ENCODE measurements around the gene WDR44. TPM values are rescaled to one million over a fixed set of nuclear protein-coding genes. Genes with fewer than 3 reads are reported as not detected.
A peak's percentile ranks its signal among the peaks of the same experiment; 100 is the strongest.

WDR44 gene
- total RNA-seq, 1 donor from 2014 or later: 10.3 TPM

DNA sequence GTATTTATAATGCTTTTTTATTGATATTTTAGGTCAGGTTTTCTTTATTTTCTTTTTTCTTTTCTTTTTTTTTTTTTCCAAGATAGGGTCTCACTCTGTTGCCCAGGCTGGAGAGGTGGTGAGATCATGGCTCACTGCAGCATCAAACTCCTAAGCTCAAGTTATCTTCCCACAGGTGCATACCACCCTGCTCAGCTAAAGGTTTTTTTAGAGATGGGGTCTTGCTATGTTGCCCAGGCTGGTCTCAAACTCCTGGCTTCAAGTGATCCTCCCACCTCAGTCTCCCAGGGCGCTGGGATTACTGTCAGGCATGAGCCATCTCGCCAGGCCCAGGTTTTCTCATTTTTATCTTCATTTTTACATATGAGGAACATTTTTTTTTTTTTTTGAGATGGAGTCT lies 3.3 kb downstream of the WDR44 start:
- H3K27ac Mint-ChIP-seq: no peak overlapping the region
- peaks cover 39% of the 10 kb centered on the region for H3K4me1 Mint-ChIP-seq
- H3K9me3 Mint-ChIP-seq: no peaks in the 10 kb centered on the region
- no peak for DNase-seq
- peaks cover 2% of the 10 kb centered on the region for H3K36me3 Mint-ChIP-seq (ENCODE audit: low read depth)
- H3K4me3 Mint-ChIP-seq: no peak overlapping the region
- no peaks in the 10 kb centered on the region for H3K27me3 Mint-ChIP-seq
- intact Hi-C loops (cut with micrococcal nuclease): loop anchor here (5.0 to 10.0 kb wide), 3 partner anchors 43 to 1906 kb away; partner anchors contain the start of genes SOWAHD and ZBTB33

DNA sequence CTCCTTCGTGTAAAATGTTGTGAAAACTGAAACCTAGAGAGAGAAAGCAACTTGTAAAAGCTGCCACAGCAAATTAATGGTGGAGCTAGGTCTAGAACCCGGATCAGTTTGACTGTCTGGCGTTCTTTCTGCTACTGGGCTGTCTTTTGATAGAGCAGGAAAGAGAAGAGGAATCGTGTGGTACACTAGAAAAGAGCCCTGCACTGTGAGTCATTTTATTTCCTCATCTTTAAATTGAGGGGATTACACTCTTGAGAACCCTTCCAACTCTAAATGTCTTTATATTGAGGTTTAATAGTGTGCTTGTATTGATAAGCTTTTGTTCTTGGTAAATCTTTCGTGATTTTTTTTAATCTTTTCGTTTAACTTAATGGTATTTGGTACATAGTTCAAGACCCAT lies 4.3 kb downstream of the WDR44 start:
- intact Hi-C loops (cut with micrococcal nuclease): no loop called here
- Mint-ChIP-seq H3K4me1 (peaks cover 43% of the 10 kb centered on the region), H3K27ac (peak overlapping the region; percentile 20), H3K27me3 (no peaks in the 10 kb centered on the region), H3K4me3 (peak overlapping the region; percentile 37), H3K36me3 (ENCODE audit: low read depth) (peaks cover 2% of the 10 kb centered on the region), H3K9me3 (no peaks in the 10 kb centered on the region)
- no peak for DNase-seq

DNA sequence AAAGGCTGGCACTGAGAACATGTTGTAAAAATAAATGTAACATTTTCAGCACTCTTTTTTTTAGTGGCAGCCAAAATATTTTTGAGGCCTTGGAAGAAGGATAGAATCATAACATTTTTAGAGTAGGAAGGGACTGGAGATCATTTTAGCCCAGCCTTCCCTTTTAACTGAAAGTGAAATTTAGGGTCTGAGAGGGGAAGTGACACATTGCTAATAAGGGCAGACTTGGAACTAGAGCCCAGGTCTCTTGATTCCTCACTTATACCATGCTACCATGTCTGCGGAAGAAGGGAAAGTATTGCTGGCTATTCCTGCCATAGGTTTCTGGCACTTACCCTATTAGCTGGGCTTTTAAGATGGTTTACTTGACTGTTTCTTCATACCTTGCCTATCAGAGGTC lies 4.8 kb downstream of the WDR44 start:
- intact Hi-C loops (cut with micrococcal nuclease): no loop called here
- Mint-ChIP-seq H3K27me3 (no peaks in the 10 kb centered on the region), H3K4me3 (no peak overlapping the region), H3K9me3 (no peaks in the 10 kb centered on the region), H3K4me1 (peaks cover 43% of the 10 kb centered on the region), H3K27ac (no peak overlapping the region), H3K36me3 (ENCODE audit: low read depth) (peaks cover 3% of the 10 kb centered on the region)
- no peak for DNase-seq

DNA sequence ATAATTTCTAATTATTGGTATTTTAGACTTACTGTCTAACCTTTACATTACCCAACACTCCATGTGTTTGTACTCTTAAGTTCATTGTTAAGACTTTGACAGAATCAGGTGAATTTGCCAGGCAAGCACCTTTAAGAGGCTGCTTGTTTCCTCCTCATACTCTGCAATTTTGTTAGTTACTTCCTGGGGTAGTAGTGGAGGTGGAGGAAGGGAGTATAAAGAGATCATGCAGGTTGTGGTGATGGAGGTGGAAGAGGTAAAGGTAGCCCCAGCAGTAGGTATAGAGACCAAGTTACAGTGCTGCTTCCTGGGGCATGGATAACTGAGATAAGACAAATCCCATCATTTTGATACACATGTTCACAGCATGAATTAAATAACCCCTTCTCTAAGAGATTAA lies 6.7 kb downstream of the WDR44 start:
- intact Hi-C loops (cut with micrococcal nuclease): no loop called here
- Mint-ChIP-seq H3K4me3 (no peak overlapping the region), H3K27ac (no peak overlapping the region), H3K9me3 (no peaks in the 10 kb centered on the region), H3K4me1 (peaks cover 40% of the 10 kb centered on the region), H3K27me3 (no peaks in the 10 kb centered on the region), H3K36me3 (ENCODE audit: low read depth) (peaks cover 1% of the 10 kb centered on the region)
- DNase-seq: no peak

DNA sequence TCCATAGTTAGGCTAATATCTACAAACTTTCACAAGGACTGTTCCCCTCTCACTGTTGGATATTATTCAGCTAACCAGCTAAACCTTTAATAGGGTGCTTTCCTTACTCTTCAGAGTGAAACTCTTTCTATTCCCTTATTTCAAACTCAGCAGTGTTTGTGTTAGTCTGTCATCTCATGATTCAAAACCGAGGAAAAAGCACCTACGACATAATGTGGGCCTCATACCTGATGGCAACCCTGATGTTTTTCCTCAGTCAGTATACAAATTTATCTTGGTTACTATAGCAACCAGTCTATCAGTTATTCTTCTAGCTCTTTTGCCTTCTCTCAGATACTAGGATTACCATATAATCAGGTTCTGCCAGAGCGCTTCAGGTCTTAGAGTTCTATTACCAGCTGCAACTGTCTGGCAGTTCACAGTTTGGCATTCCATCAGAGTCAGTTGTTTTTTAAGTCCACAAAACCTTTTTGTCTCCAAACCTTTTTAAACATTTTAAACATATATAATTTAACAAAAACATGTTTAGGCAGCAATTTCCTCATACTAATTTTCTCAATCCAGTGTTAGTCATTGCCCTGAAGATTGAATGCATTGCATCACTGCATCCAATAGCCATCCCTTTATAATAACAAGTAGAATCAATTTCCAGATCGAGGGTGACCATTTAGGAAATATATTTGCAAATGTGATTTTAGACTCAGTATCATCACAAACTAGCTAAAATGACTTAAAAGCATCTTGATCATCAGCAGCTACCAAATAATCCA lies 7.4 kb downstream of the WDR44 start:
- Mint-ChIP-seq H3K4me3 (no peak overlapping the region), H3K27me3 (no peaks in the 10 kb centered on the region), H3K9me3 (no peaks in the 10 kb centered on the region), H3K36me3 (ENCODE audit: low read depth) (peaks cover 1% of the 10 kb centered on the region), H3K4me1 (peaks cover 33% of the 10 kb centered on the region), H3K27ac (no peak overlapping the region)
- intact Hi-C loops (cut with micrococcal nuclease): no loop called here
- DNase-seq: no peak

DNA sequence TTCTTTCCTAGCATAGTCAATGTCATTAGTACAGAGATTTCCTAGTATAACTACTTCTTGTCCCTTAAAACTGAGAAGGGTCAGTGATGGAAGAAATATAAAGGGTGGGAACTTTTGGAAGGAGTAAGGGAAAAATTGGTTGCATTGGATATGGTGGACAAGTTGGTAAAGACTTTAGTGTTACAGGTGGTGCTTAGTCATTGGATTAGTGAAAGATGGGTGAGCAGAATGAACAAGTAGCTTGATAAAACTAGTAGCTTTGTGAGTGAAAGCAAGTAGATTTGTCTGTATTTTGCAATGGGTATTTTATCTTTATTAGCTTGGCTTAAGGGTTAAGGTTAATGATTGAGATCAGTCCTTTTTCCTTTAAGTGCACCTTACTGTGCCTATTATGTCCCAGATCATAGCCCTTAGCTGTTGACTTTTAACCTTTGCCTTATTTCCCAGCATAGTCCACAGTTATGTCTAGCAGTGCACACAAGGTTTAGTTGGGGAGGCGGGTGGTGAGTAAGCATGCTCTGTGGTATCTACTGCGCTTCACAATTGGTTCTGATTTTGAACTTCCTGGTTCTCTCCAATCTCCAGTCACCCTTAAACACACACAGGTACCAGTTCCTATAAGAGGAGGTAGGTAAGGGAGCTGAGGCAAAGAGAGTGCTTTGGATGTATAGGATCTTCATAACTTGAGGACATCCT lies 9.5 kb downstream of the WDR44 start:
- no peaks in the 10 kb centered on the region for H3K9me3 Mint-ChIP-seq
- no peak for DNase-seq
- H3K4me1 Mint-ChIP-seq: peaks cover 20% of the 10 kb centered on the region
- H3K4me3 Mint-ChIP-seq: no peak overlapping the region
- peaks cover 1% of the 10 kb centered on the region for H3K36me3 Mint-ChIP-seq (ENCODE audit: low read depth)
- H3K27me3 Mint-ChIP-seq: no peaks in the 10 kb centered on the region
- intact Hi-C loops (cut with micrococcal nuclease): no loop called here
- no peak overlapping the region for H3K27ac Mint-ChIP-seq

DNA sequence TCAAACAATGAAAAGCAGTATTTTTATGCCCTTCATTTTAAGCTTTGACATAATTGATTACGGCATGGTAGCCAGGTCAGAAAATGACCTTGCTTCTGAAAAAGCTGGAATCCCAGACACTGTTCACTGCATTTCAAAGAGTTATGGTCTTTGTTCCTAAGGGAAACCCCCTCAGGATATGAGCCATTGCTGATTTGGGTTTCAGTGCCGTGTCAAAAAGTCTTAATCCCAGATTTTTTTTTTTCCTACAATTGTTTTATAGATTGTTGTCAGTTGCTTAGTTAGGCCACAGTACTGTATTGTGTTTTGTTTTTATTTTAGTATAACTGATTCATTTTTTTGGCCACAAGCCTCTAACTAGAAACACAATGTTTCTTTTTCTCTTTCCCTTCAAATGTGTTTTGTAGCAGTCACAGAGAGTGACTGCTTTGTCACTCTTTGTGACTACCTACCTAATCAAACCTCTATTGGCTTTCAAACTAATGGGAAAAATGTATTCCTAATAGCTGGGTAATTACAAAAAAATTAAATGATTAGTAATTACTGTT lies 10.3 kb downstream of the WDR44 start:
- H3K9me3 Mint-ChIP-seq: no peaks in the 10 kb centered on the region
- H3K4me1 Mint-ChIP-seq: peaks cover 19% of the 10 kb centered on the region
- no peak overlapping the region for H3K27ac Mint-ChIP-seq
- intact Hi-C loops (cut with micrococcal nuclease): no loop called here
- H3K4me3 Mint-ChIP-seq: no peak overlapping the region
- peaks cover 1% of the 10 kb centered on the region for H3K36me3 Mint-ChIP-seq (ENCODE audit: low read depth)
- H3K27me3 Mint-ChIP-seq: no peaks in the 10 kb centered on the region
- no peak for DNase-seq

DNA sequence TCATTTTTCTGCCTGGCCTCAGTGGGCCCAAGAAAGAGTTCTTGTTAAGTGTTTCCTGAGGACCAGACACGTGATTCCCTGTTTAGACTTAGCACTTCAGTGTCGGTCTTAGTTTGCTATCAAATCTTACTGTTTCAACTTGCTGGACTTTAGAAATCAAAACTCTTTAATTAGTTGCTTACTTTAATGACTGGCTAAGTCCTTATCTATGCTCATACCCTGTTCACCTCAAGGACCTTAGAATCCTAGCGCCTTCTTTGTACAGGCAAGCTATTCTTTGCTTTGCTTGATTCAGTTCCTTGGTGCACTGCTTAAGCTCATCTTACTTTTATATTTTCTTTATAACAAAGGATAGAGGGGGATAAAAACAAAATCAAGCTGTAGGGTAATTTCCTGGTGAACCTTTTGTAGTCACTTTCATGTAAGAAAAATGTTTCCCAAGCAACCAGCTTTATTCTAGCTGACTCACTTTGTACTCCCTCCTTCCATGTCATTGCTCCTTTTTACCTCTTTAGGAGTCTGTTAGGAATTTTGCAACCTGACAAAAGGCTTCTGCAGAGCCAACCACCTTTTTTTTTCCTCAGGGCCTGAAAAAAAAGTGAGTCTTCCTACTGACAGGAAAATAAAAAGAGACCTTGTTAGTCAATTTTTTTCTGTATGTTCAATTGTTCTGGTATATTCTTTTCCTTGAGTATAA lies 14.7 kb downstream of the WDR44 start:
- H3K9me3 Mint-ChIP-seq: no peaks in the 10 kb centered on the region
- DNase-seq: no peak
- peaks cover 9% of the 10 kb centered on the region for H3K4me1 Mint-ChIP-seq
- H3K4me3 Mint-ChIP-seq: no peak overlapping the region
- H3K36me3 Mint-ChIP-seq (ENCODE audit: low read depth): peaks cover 1% of the 10 kb centered on the region
- H3K27ac Mint-ChIP-seq: no peak overlapping the region
- intact Hi-C loops (cut with micrococcal nuclease): no loop called here
- no peaks in the 10 kb centered on the region for H3K27me3 Mint-ChIP-seq

DNA sequence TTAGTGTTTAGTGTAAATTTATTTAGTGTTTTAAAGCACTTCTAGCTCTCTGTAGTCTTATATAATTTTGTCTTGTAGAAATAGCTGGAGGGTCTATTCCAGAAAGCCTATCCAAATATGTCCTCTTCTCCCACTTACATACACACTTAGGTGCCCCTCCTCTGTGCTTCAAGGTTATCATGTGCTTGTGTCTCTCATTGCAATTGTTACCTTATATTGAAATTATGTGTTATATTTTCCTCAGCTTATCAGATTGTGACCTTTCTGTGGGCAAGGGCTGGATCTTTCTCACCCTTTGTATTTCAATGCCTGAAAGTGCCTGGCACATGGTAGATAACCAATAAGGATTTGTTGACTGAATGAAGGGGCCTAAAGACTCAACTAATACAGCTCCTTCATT lies 18.4 kb downstream of the WDR44 start:
- H3K27ac Mint-ChIP-seq: no peak overlapping the region
- peaks cover 3% of the 10 kb centered on the region for H3K36me3 Mint-ChIP-seq (ENCODE audit: low read depth)
- no peak overlapping the region for H3K4me3 Mint-ChIP-seq
- no peaks in the 10 kb centered on the region for H3K27me3 Mint-ChIP-seq
- no peak for DNase-seq
- intact Hi-C loops (cut with micrococcal nuclease): no loop called here
- H3K4me1 Mint-ChIP-seq: peaks cover 7% of the 10 kb centered on the region
- no peaks in the 10 kb centered on the region for H3K9me3 Mint-ChIP-seq

DNA sequence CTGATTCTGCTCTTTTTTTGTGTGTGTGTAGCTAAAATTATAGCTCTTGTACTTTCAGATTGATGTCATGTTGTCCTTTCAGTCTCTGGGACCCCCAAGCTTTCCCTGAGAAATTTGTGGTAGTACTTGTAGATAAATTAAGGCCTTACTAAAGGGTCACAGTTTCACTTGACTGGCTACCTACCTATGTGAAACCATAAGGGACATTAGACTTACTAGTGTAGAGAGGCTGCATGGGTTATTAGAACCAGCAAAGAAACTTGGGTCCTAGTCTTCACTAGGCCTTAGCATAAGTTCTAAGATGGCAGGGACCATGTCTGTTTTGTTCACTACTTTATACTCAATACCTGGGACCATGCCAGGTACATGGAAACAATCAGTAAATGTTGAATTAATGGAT lies 21.4 kb downstream of the WDR44 start:
- Mint-ChIP-seq H3K4me3 (no peak overlapping the region), H3K27me3 (no peaks in the 10 kb centered on the region), H3K4me1 (peaks cover 9% of the 10 kb centered on the region), H3K27ac (no peak overlapping the region), H3K9me3 (no peaks in the 10 kb centered on the region), H3K36me3 (ENCODE audit: low read depth) (peaks cover 3% of the 10 kb centered on the region)
- DNase-seq: no peak
- intact Hi-C loops (cut with micrococcal nuclease): no loop called here

DNA sequence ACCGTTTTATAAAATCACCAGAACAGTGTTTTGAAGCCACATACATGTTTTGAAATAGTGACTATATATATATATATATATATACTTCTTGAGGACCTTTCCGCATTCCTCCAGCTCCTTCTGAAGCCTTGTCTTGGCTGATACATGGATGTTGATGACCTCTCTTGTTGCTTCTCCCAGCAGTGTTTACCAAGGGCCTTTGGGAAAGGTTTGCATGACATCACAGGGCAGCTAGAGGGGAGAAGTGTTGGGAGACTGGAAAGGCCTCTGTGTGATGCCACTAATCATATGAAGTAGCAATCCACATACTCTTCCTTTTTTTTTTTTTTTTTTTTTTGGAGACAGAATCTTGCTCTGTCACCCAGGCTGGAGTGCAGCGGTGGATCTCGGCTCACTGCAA lies 22.5 kb downstream of the WDR44 start:
- peaks cover 3% of the 10 kb centered on the region for H3K36me3 Mint-ChIP-seq (ENCODE audit: low read depth)
- intact Hi-C loops (cut with micrococcal nuclease): no loop called here
- H3K4me3 Mint-ChIP-seq: no peak overlapping the region
- no peak overlapping the region for H3K27ac Mint-ChIP-seq
- DNase-seq: no peak
- no peaks in the 10 kb centered on the region for H3K9me3 Mint-ChIP-seq
- peaks cover 9% of the 10 kb centered on the region for H3K4me1 Mint-ChIP-seq
- no peaks in the 10 kb centered on the region for H3K27me3 Mint-ChIP-seq

DNA sequence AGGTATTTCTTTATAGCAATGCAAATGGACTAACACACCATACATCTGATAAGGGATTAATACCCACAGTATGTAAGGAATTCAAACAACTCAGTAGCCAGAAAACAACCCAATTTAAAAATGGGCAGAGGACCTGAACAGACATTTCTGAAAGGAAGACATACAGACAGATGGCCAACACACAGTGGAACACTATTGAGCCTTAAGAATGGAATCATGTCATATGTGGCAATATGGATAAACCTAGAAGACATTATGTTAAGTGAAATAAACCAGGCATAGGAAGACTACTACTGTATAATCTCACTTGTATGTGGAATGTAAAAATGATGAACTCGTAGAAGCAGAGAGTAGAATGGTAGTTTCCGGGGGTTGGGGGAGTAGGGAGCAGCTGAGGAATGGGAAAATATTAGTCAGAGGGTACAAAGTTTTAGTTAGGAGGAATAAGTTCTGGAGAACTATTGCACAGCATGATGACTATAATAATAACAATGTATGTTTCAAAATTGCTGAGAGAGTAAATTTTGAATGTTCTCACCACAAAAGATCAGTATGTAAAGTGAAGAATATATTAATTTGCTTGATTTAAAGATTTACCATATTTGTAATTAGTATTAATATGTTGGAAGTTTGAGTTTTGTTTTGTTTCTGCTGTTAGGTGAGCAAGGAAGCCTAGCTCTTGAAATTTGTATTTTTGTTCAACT lies 25.2 kb downstream of the WDR44 start:
- no peak overlapping the region for H3K4me3 Mint-ChIP-seq
- H3K9me3 Mint-ChIP-seq: no peaks in the 10 kb centered on the region
- H3K27me3 Mint-ChIP-seq: no peaks in the 10 kb centered on the region
- H3K27ac Mint-ChIP-seq: no peak overlapping the region
- H3K36me3 Mint-ChIP-seq (ENCODE audit: low read depth): peaks cover 3% of the 10 kb centered on the region
- intact Hi-C loops (cut with micrococcal nuclease): no loop called here
- peaks cover 4% of the 10 kb centered on the region for H3K4me1 Mint-ChIP-seq
- no peak for DNase-seq

DNA sequence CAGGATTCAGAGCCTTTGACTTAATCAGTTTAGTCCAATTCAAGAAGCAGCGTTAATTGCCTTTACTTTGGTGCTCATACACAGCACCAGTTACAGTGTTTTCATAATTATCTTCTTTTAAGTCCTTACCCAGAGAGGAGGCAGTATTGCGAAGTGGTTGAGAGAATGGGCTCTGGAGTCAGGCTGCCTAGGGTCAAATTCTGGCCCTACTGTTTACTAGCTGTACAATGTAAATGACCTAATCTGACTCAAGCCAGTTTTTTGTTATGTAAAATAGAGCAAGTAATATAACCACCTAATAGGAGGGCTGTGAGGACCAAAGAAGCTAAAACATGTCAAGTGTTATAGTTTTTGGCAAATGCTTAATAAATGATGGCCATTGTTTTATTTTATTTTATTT lies 27.6 kb downstream of the WDR44 start:
- Mint-ChIP-seq H3K36me3 (ENCODE audit: low read depth) (no peaks in the 10 kb centered on the region), H3K27me3 (no peaks in the 10 kb centered on the region), H3K27ac (no peak overlapping the region), H3K9me3 (no peaks in the 10 kb centered on the region), H3K4me3 (no peak overlapping the region), H3K4me1 (peaks cover 4% of the 10 kb centered on the region)
- DNase-seq: no peak
- intact Hi-C loops (cut with micrococcal nuclease): no loop called here
